ENCODE results near the gene CATSPER3. TPM values are rescaled to one million over a fixed set of nuclear protein-coding genes. Genes with fewer than 3 reads are reported as not detected.

CATSPER3 gene
- total and polyA plus RNA-seq, 2 of the 13 experiments (the other 11 are each of a cell fraction or from before 2014, with no cell fraction given), result 0.33 to 0.37 TPM

DNA sequence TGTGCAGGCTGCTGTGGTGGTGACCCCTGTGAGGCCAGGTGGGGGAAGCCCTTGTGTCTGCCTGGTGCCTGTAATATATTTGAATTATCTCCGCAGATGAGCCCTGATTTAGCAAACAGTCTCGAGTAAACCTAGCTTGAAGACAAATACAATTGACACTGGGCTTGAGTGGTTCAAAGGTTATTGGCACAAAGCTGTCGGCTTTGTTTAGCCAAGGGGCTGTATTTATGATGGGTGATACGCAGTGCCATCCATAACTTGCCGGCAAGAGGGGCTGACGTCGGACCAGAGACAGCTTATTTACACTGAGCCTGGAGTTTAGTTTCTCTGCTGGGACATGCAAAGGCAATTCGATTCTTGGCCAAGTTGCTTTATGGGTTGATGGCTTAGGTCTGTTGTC, 86.3 kb downstream of the CATSPER3 start (continued):
- TF ChIP-seq IRF1 (CRISPR knock-in tag; IDR thresholded peaks at IDR 0.05; ENCODE audit: low read depth) (no peak), ZNF33B (CRISPR knock-in tag; IDR thresholded peaks at IDR 0.05) (no peak), NR2C2 (CRISPR knock-in tag; IDR thresholded peaks at IDR 0.05; ENCODE audit: borderline replicate concordance) (peak; percentile 50; the same call in 1 of the 2 replicates), FOXA3 (CRISPR knock-in tag; IDR thresholded peaks at IDR 0.05) (peak; percentile 77), NCOA2 (CRISPR knock-in tag; IDR thresholded peaks at IDR 0.05) (peak; percentile 29; the same call in 1 of the 2 replicates), NKX3-1 (CRISPR knock-in tag; IDR thresholded peaks at IDR 0.05) (0 out of 2 replicates have a peak, but pooled peaks have one; percentile 21), TBX2 (CRISPR knock-in tag; IDR thresholded peaks at IDR 0.05; ENCODE audit: borderline replicate concordance) (0 out of 2 replicates have a peak, but pooled peaks have one; percentile 29), ZBTB39 (CRISPR knock-in tag; IDR thresholded peaks at IDR 0.05) (no peak), NFKBIZ (CRISPR knock-in tag; IDR thresholded peaks at IDR 0.05) (no peak), RXRA (CRISPR knock-in tag; IDR thresholded peaks at IDR 0.05) (peak; percentile 13; the same call in 1 of the 2 replicates), ZNF234 (CRISPR knock-in tag; conservative IDR thresholded peaks at IDR 0.05) (no peak), HDAC2 (CRISPR knock-in tag; IDR thresholded peaks at IDR 0.05) (peak; percentile 63; the same call in 1 of the 2 replicates), ZNF629 (CRISPR knock-in tag; conservative IDR thresholded peaks at IDR 0.05) (no peak), RARA (CRISPR knock-in tag; IDR thresholded peaks at IDR 0.05) (peak; percentile 41; the same call in 1 of the 2 replicates), PHF21A (CRISPR knock-in tag; IDR thresholded peaks at IDR 0.05) (peak; percentile 35; the same call in 1 of the 2 replicates), RXRB (CRISPR knock-in tag; IDR thresholded peaks at IDR 0.05; ENCODE audit: borderline replicate concordance) (0 out of 2 replicates have a peak, but pooled peaks have one; percentile 27), DR1 (CRISPR knock-in tag; IDR thresholded peaks at IDR 0.05) (0 out of 2 replicates have a peak, but pooled peaks have one; percentile 20), SALL1 (CRISPR knock-in tag; IDR thresholded peaks at IDR 0.05) (peak; percentile 70), FOXP4 (CRISPR knock-in tag; IDR thresholded peaks at IDR 0.05) (peak; percentile 47), ZNF572 (CRISPR knock-in tag; IDR thresholded peaks at IDR 0.05) (no peak), MIXL1 (CRISPR knock-in tag; IDR thresholded peaks at IDR 0.05) (0 out of 2 replicates have a peak, but pooled peaks have one; percentile 26), FOXA1 (IDR thresholded peaks at IDR 0.05) (no peak), FOXA1 (CRISPR knock-in tag; IDR thresholded peaks at IDR 0.05) (peak; percentile 78)
- TF ChIP-seq, protein P1, sequence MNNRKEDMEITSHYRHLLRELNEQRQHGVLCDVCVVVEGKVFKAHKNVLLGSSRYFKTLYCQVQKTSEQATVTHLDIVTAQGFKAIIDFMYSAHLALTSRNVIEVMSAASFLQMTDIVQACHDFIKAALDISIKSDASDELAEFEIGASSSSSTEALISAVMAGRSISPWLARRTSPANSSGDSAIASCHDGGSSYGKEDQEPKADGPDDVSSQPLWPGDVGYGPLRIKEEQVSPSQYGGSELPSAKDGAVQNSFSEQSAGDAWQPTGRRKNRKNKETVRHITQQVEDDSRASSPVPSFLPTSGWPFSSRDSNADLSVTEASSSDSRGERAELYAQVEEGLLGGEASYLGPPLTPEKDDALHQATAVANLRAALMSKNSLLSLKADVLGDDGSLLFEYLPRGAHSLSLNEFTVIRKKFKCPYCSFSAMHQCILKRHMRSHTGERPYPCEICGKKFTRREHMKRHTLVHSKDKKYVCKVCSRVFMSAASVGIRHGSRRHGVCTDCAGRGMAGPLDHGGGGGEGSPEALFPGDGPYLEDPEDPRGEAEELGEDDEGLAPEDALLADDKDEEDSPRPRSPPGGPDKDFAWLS (CRISPR knock-in tag; IDR thresholded peaks at IDR 0.05; ENCODE audit: borderline replicate concordance), result no peak
- TF ChIP-seq, protein P2, sequence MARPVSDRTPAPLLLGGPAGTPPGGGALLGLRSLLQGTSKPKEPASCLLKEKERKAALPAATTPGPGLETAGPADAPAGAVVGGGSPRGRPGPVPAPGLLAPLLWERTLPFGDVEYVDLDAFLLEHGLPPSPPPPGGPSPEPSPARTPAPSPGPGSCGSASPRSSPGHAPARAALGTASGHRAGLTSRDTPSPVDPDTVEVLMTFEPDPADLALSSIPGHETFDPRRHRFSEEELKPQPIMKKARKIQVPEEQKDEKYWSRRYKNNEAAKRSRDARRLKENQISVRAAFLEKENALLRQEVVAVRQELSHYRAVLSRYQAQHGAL (CRISPR knock-in tag; IDR thresholded peaks at IDR 0.05; ENCODE audit: not compliant biosample characterization), result no peak
